ENCODE results near the gene ORM1.

DNA sequence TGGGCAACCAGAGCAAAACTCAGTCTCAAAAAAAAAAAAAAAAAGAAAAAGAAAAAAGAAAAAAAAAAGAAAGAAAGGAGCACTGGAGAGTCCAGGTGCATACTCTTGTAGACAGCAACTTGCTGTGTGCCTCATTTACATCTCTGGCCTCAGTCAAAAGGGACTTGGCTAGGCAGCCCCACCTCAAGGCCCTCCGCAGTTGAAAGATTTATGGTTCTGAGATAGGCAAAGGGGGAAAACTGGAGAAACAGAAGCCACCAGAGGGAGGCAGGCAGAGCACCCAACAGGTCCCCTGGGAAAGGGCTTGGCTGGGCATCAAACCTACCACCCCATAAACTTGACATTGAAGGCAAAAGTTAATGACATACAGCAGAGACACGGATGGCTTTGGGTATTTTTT, 12.8 kb downstream of the ORM1 start:
- TF ChIP-seq, protein P1, sequence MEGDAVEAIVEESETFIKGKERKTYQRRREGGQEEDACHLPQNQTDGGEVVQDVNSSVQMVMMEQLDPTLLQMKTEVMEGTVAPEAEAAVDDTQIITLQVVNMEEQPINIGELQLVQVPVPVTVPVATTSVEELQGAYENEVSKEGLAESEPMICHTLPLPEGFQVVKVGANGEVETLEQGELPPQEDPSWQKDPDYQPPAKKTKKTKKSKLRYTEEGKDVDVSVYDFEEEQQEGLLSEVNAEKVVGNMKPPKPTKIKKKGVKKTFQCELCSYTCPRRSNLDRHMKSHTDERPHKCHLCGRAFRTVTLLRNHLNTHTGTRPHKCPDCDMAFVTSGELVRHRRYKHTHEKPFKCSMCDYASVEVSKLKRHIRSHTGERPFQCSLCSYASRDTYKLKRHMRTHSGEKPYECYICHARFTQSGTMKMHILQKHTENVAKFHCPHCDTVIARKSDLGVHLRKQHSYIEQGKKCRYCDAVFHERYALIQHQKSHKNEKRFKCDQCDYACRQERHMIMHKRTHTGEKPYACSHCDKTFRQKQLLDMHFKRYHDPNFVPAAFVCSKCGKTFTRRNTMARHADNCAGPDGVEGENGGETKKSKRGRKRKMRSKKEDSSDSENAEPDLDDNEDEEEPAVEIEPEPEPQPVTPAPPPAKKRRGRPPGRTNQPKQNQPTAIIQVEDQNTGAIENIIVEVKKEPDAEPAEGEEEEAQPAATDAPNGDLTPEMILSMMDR (IDR thresholded peaks at IDR 0.05; ENCODE audit: control extremely low read depth in 1 of 3, insufficient read depth in 1 of 3, low read depth in 1 of 3, low read length in 3 of 3), result no peak
- TF ChIP-seq TEAD4 (IDR thresholded peaks at IDR 0.05; ENCODE audit: low read depth, low read length) (no peak), JUND (IDR thresholded peaks at IDR 0.05; ENCODE audit: low read length) (no peak), TAF1 (IDR thresholded peaks at IDR 0.05; ENCODE audit: low read depth, low read length) (no peak), HDAC2 (IDR thresholded peaks at IDR 0.05; ENCODE audit: borderline replicate concordance in 1 of 2, low read depth in 2 of 2, low read length in 2 of 2) (no peak), SIN3A (conservative IDR thresholded peaks at IDR 0.05 in 1 of 2, IDR thresholded peaks at IDR 0.05 in 1 of 2; ENCODE audit: low read depth in 1 of 2, low read length in 2 of 2) (no peak), YY1 (IDR thresholded peaks at IDR 0.05; ENCODE audit: low read depth, low read length) (no peak), POLR2AphosphoS5 (IDR thresholded peaks at IDR 0.05; ENCODE audit: low read depth, low read length) (no peak), RAD21 (IDR thresholded peaks at IDR 0.05 in 1 of 2, conservative IDR thresholded peaks at IDR 0.05 in 1 of 2; ENCODE audit: low read depth in 2 of 2, low read length in 2 of 2) (no peak), POLR2A (IDR thresholded peaks at IDR 0.05; ENCODE audit: control extremely low read depth in 1 of 2, low read depth in 2 of 2, low read length in 2 of 2) (no peak), CBX5 (IDR thresholded peaks at IDR 0.05; ENCODE audit: low read depth, low read length) (no peak)
- TF ChIP-seq, protein P2, sequence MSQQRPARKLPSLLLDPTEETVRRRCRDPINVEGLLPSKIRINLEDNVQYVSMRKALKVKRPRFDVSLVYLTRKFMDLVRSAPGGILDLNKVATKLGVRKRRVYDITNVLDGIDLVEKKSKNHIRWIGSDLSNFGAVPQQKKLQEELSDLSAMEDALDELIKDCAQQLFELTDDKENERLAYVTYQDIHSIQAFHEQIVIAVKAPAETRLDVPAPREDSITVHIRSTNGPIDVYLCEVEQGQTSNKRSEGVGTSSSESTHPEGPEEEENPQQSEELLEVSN (IDR thresholded peaks at IDR 0.05), result no peak
- TF ChIP-seq, protein P3, sequence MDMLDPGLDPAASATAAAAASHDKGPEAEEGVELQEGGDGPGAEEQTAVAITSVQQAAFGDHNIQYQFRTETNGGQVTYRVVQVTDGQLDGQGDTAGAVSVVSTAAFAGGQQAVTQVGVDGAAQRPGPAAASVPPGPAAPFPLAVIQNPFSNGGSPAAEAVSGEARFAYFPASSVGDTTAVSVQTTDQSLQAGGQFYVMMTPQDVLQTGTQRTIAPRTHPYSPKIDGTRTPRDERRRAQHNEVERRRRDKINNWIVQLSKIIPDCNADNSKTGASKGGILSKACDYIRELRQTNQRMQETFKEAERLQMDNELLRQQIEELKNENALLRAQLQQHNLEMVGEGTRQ (IDR thresholded peaks at IDR 0.05; ENCODE audit: low read length), result no peak

Data from H1 (cell line).